IPS-20b (cell line): ENCODE measurements around the gene GBE1.

Experiments used
- H3K27ac ChIP-seq: one replicate; pipeline ENCODE4 v1.5.1; 2013; ENCODE audit warnings: low read length
- H3K27me3 ChIP-seq: 2 replicates; pipeline ENCODE4 v1.6.1; 2013; ENCODE audit warnings: mild to moderate bottlenecking, low read length, inconsistent platforms; ENCODE audit not compliant: insufficient read depth
- H3K36me3 ChIP-seq: 2 replicates; pipeline ENCODE4 v1.6.1; 2013; ENCODE audit warnings: low read depth, mild to moderate bottlenecking, inconsistent platforms, low read length, moderate library complexity; ENCODE audit not compliant: insufficient read depth
- H3K4me1 ChIP-seq: 2 replicates; pipeline ENCODE4 v1.6.1; 2013; ENCODE audit warnings: mild to moderate bottlenecking, control low read depth, inconsistent platforms, low read length, moderate library complexity; ENCODE audit not compliant: insufficient read depth
- H3K4me3 ChIP-seq: 2 replicates; pipeline ENCODE4 v1.5.1; 2013; ENCODE audit warnings: mild to moderate bottlenecking, low read length, inconsistent platforms
- H3K9ac ChIP-seq: 2 replicates; pipeline ENCODE4 v1.6.1; 2013; ENCODE audit warnings: low read depth, mild to moderate bottlenecking, inconsistent platforms, low read length, moderate library complexity
- H3K9me3 ChIP-seq: 2 replicates; pipeline ENCODE4 v1.6.1; 2013; ENCODE audit warnings: mild to moderate bottlenecking, low read depth, low read length, inconsistent platforms; ENCODE audit not compliant: insufficient read depth

GBE1 gene

DNA sequence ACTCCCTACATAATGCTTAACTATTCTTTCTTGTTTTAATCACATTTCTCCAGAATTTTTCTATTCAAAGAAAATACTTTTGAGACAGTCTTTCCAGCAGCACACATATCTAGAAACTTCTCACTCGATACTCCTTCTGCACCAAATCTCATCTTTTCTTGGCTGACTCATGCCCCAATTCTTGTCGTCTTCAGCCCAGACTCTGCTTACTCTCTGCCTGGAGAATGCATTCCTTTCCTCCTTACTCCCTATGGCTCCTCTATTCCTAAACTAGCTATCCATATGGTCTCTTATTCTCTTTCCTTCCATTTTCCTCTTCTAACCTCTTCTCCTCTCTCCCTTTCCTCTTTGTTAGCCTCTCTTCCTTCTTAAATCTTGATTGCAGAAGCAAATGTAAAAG, 158.7 kb downstream of the GBE1 start:
- H3K27me3 ChIP-seq, result no peaks in the 10 kb centered on the region
- no peak overlapping the region for H3K9ac ChIP-seq
- no peak overlapping the region for H3K4me3 ChIP-seq
- no peak overlapping the region for H3K27ac ChIP-seq
- H3K9me3 ChIP-seq, result no peaks in the 10 kb centered on the region
- no peaks in the 10 kb centered on the region for H3K36me3 ChIP-seq
- H3K4me1 ChIP-seq, result no peaks in the 10 kb centered on the region

DNA sequence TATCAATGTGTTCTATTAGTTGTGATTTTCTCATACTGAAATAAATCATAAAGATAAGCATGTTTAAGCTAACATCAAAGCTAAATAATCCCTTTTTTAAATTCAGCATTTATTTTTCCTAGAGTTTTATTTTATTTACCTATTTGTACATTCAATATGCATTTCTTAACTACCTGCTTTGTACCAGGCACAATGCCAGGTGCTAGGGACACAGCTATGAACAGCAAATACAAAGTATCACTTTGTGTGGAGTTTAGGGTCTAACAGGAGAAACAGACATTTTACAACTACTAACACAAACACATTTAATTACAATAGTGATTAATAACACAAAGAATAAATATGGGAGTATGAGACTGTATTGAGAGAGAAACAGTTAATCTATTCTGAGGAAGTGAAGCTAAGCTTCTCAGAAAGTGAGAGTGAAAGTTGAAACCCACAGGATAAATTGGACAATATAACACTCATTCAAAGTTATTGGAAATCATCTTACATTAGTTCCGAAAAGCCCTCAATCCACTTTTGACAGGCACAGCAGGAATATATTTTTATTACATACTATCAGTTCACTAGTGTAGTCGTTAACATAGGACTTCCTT, 159.6 kb downstream of the GBE1 start:
- Histone ChIP-seq H3K27ac (no peak overlapping the region), H3K9me3 (no peaks in the 10 kb centered on the region), H3K27me3 (no peaks in the 10 kb centered on the region), H3K9ac (no peak overlapping the region), H3K36me3 (no peaks in the 10 kb centered on the region), H3K4me3 (no peak overlapping the region), H3K4me1 (no peaks in the 10 kb centered on the region)

DNA sequence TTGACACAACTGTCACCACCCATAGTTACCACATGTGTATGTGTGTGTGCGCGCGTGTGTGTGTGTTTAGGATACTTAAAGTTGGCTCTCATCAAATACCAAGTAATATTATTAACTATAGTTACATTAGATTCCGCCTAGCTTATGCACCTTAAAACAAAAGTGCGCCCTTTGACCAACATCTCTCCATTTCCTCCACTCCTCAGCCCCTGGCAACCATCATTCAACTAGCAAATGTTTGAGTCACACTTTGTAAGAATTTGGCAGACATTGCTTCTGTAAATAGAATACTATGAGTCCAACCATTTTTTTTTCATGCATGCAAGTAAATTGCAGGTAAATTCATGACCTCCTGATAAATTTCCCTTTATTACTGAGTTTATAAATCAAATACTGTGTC, 169.3 kb downstream of the GBE1 start:
- H3K4me3 ChIP-seq, result no peak overlapping the region
- H3K27ac ChIP-seq, result no peak overlapping the region
- no peaks in the 10 kb centered on the region for H3K4me1 ChIP-seq
- no peak overlapping the region for H3K9ac ChIP-seq
- no peaks in the 10 kb centered on the region for H3K27me3 ChIP-seq
- H3K36me3 ChIP-seq, result no peaks in the 10 kb centered on the region
- H3K9me3 ChIP-seq, result no peaks in the 10 kb centered on the region

DNA sequence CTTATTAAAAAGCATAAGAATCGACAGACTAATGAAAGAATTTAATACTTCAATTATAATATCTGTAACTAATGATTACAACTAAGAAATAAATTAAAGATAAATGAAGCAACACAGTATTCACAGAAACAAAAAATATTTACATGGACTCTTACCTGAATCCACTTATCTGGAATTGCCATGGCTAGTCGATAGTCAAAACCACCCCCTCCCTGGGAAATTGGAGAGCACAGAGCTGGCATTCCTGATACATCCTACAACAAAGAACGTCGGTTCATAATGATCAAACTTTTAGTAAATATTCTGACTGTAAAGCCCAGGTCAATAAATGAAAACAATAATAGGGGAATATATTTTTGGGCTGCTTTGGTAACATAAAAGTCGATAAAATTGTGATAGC, 175.5 kb downstream of the GBE1 start:
- H3K27me3 ChIP-seq, result no peaks in the 10 kb centered on the region
- H3K4me3 ChIP-seq, result no peak overlapping the region
- no peaks in the 10 kb centered on the region for H3K9me3 ChIP-seq
- H3K27ac ChIP-seq, result no peak overlapping the region
- no peaks in the 10 kb centered on the region for H3K36me3 ChIP-seq
- H3K4me1 ChIP-seq, result no peaks in the 10 kb centered on the region
- no peak overlapping the region for H3K9ac ChIP-seq

DNA sequence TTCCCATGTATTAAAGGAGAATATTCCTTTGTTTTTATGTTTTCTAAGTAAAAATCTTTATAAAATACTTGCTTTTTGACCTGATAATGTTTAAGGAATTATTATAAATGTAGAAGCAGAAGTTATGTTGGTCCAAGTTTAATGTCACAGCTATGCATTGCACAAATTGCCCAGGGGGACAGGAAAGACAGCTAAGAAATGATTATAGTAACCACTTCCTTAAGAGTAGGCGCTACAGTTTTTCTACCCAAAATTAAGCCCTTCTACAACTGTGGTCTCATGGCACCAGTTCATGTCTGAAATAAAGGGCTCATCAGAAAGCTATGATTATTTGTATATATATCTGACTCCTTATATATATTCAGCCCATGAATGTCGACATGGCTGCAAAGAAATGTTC, 176.4 kb downstream of the GBE1 start:
- H3K9me3 ChIP-seq, result no peaks in the 10 kb centered on the region
- no peak overlapping the region for H3K9ac ChIP-seq
- H3K27me3 ChIP-seq, result no peaks in the 10 kb centered on the region
- H3K36me3 ChIP-seq, result no peaks in the 10 kb centered on the region
- H3K4me3 ChIP-seq, result no peak overlapping the region
- peaks cover 6% of the 10 kb centered on the region for H3K4me1 ChIP-seq
- H3K27ac ChIP-seq, result no peak overlapping the region

DNA sequence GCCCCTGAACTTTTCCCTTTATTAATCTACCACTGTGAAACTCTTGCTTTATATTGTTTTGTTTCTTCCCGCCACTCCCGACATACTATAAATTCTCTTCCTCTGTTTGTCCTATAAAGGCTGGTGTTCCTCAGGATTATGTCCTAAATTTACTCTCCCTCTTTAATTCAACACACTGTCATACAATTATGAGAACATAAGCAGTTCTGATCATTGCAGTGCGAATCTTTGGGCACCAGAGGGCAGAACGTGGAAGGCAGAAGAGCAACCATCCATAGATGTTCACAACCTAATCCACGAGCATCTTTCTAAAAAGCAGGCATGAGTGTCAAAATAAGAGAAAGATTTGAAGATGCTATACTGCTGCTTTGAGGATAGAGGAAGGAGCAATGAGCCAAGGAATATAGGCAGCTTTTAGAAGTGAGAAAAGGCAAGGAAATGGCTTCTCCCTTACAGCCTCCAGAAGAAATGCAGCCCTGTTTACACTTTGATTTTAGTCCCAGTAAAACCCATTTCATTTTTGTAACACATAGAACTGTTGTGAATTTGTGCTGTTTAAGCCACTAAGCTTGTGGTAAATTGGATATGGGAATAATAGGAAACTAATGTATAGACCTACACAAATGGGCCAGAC, 179.4 kb downstream of the GBE1 start:
- H3K4me3 ChIP-seq, result no peak overlapping the region
- H3K27ac ChIP-seq, result no peak overlapping the region
- peaks cover 14% of the 10 kb centered on the region for H3K4me1 ChIP-seq
- no peaks in the 10 kb centered on the region for H3K27me3 ChIP-seq
- no peaks in the 10 kb centered on the region for H3K9me3 ChIP-seq
- no peaks in the 10 kb centered on the region for H3K36me3 ChIP-seq
- H3K9ac ChIP-seq, result no peak overlapping the region

DNA sequence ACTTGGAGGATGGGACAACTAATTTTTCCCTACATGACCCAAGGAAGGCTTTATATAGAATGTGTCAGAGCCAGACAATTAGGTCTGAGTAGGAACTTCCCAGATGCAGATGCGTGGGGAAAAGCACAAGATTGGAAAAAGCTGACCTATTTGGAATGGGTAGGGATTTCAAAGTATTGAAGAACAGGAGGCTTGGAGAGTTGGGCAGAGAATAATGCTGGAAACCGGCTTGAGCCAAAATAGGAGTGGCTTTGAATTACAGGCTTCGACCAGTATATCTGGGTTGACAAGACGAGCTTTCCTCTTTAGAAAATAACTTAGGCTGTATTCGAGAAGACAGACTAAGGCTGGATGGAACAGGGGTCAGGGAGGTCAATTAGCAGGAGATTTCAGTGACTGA, 181.1 kb downstream of the GBE1 start:
- Histone ChIP-seq H3K27ac (no peak overlapping the region), H3K4me1 (peaks cover 14% of the 10 kb centered on the region), H3K4me3 (no peak overlapping the region), H3K27me3 (no peaks in the 10 kb centered on the region), H3K36me3 (no peaks in the 10 kb centered on the region), H3K9me3 (no peaks in the 10 kb centered on the region), H3K9ac (no peak overlapping the region)

DNA sequence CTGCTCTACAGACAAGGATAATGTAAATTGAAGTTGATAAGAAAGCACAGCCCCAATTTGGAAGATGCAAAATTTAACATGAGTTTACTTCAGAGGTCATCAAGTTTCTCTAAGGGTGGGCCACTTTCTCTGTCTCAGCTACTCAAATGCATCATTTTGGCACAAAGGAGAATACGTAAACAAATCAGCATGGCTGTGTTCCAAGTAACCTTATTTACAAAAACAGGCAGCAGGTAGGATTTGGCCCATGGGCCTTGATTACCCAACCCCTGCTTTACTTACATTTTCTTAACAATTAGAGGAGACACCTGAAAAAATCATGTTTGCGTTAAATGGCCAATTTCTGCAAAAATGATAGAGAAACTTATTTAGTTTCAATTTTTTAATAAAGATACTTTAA, 181.7 kb downstream of the GBE1 start:
- Histone ChIP-seq H3K4me3 (0 out of 2 replicates have a peak overlapping the region, but pooled peaks have one; percentile 14), H3K36me3 (no peaks in the 10 kb centered on the region), H3K27ac (no peak overlapping the region), H3K4me1 (peaks cover 14% of the 10 kb centered on the region), H3K9ac (no peak overlapping the region), H3K27me3 (no peaks in the 10 kb centered on the region), H3K9me3 (no peaks in the 10 kb centered on the region)

DNA sequence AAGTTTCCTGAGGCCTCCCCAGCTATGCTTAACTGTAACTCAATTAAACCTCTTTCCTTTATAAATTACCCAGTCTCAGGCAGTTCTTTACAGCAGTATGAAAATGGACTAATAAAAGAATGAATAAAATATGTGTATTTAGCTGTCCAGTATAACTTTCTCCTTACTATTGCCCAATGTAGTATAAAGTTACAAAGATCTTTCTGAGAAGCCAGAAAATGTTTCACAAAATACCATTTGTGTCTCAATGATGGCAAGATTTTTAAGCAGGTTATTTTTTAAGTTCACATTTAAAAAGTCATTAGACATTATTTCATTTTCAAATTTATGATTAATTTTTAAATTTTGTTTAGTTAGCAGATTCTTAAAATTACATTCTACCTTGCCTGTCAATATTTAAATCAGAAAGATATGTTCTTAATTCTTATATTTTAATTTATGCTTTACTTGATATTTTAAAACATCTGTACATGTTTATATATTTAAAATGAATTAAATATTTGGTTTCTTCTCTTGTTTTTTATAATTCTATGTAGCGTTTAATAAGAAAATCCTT, 189.2 kb downstream of the GBE1 start:
- Histone ChIP-seq H3K9me3 (no peaks in the 10 kb centered on the region), H3K9ac (no peak overlapping the region), H3K36me3 (no peaks in the 10 kb centered on the region), H3K27ac (no peak overlapping the region), H3K4me1 (no peaks in the 10 kb centered on the region), H3K4me3 (no peak overlapping the region), H3K27me3 (no peaks in the 10 kb centered on the region)

DNA sequence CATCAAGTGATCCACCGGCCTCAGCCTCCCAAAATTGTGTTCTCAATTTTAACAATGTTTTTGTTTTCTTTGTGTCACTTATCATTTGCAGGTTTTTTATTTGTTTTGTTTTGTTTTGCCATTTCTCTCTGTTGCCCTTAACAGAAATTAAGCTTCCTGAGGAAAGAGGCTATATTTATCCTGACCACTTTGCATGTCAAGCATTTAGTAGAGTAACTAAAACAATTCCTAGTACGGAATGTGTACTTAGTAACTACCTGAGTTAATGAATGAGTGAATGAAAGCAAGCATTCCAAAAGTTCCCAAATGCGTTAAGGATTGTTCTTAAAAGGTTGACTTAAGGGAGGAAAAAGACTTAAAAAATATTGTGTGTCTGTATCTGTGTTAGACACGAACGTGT, 193.1 kb downstream of the GBE1 start:
- Histone ChIP-seq H3K4me1 (no peaks in the 10 kb centered on the region), H3K4me3 (no peak overlapping the region), H3K36me3 (no peaks in the 10 kb centered on the region), H3K27me3 (no peaks in the 10 kb centered on the region), H3K9me3 (no peaks in the 10 kb centered on the region), H3K9ac (no peak overlapping the region), H3K27ac (no peak overlapping the region)

DNA sequence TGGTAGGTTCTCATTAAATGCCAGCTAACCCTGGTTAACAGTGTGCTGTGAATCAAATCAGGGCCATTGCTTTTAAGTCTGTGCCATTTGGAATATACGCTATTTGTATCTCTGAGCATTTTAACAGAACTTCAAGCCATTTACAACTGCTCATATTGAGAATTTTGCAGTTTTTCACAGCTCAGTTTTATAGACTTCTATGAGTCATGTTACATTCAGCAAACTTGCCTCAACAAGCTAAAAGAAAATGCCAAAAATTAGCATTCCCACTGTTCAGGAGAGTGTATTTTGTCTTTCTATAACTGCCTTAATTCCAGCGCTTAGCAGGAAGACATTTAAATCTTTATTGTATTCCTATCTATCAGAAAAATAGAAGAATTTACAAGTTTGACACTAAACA, 196.4 kb downstream of the GBE1 start:
- no peaks in the 10 kb centered on the region for H3K27me3 ChIP-seq
- H3K9ac ChIP-seq, result no peak overlapping the region
- H3K36me3 ChIP-seq, result no peaks in the 10 kb centered on the region
- no peaks in the 10 kb centered on the region for H3K9me3 ChIP-seq
- H3K27ac ChIP-seq, result no peak overlapping the region
- H3K4me1 ChIP-seq, result no peaks in the 10 kb centered on the region
- no peak overlapping the region for H3K4me3 ChIP-seq

DNA sequence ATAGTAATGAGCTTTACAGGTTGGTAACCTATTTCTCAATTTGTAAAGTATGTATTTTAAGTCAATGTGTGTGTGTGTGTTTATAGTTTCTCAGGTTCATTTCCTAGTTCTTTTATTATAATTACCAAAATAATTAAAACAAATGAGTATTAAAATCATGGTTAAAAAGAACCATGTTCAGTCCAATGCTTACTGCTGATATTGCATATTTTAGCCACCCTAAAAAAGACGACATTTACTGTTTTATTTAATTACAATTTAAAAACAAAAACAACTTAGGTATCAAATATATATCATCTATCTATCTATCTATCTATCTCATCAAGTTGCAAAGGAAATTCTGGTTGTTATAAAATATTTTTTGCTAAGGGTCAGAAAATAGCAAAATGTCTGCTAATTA, 203.3 kb downstream of the GBE1 start:
- Histone ChIP-seq H3K4me1 (peaks cover 6% of the 10 kb centered on the region; the same call in 1 of the 2 replicates), H3K27me3 (no peaks in the 10 kb centered on the region), H3K9ac (no peak overlapping the region), H3K4me3 (no peak overlapping the region), H3K36me3 (no peaks in the 10 kb centered on the region), H3K9me3 (no peaks in the 10 kb centered on the region), H3K27ac (no peak overlapping the region)
